AG09319 (cell line): Measurements from ENCODE around the gene FGGY.

ENCODE experiments used
- DNase-seq: peaks from one replicate; pipeline ENCODE4 v3.0.0-alpha.2; 2010; ENCODE audit warnings: low read depth; ENCODE audit errors: extremely low read depth
- TF ChIP-seq, protein P1 (sequence below): IDR thresholded peaks from 2 replicates; pipeline ENCODE4 v1.5.1; 2011; ENCODE audit warnings: low read depth, mild to moderate bottlenecking, inconsistent platforms, low read length, moderate library complexity

Gene FGGY

DNA sequence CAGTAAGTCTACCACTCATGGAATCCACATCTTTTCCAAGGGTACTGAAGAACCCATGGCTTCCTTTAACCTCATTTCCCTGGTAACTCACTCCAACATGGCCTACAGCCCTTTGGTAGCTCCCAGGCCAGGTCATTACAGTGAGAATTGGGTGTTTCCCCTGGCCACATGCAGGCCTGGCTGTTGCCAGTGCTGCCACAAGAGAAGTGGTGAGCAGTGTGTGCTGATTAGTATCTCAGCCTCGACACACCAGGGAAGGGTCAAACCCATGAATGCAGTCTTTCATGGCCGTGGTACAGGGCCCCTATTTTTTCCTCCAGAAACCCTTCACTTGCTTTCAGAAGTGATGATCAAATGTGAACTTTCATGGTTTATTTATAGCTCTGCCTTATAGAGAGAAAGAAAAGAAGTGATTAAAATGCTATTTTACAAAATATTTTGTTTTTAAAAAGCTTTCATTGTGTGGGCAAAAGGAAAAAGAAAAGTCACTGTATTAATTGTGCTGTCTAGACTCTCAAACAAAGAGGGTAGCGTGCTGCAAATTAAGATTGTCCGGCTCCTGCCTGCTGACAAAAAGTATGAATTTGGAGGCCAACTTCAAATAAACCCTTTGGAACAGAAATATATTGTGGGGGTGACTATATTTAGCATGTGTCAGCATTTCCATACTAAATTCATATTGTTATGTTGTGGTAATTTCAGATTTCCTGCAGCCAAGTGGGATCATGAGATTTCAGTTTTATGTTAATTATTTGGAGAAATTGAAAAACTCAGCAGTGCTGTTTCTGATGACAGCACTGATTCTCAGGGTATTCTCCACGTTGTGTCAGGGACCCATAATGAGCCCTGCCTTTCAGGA lies 455.9 kb downstream of the FGGY start:
- TF ChIP-seq, protein P1, sequence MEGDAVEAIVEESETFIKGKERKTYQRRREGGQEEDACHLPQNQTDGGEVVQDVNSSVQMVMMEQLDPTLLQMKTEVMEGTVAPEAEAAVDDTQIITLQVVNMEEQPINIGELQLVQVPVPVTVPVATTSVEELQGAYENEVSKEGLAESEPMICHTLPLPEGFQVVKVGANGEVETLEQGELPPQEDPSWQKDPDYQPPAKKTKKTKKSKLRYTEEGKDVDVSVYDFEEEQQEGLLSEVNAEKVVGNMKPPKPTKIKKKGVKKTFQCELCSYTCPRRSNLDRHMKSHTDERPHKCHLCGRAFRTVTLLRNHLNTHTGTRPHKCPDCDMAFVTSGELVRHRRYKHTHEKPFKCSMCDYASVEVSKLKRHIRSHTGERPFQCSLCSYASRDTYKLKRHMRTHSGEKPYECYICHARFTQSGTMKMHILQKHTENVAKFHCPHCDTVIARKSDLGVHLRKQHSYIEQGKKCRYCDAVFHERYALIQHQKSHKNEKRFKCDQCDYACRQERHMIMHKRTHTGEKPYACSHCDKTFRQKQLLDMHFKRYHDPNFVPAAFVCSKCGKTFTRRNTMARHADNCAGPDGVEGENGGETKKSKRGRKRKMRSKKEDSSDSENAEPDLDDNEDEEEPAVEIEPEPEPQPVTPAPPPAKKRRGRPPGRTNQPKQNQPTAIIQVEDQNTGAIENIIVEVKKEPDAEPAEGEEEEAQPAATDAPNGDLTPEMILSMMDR: no peak
- DNase-seq: no peak

DNA sequence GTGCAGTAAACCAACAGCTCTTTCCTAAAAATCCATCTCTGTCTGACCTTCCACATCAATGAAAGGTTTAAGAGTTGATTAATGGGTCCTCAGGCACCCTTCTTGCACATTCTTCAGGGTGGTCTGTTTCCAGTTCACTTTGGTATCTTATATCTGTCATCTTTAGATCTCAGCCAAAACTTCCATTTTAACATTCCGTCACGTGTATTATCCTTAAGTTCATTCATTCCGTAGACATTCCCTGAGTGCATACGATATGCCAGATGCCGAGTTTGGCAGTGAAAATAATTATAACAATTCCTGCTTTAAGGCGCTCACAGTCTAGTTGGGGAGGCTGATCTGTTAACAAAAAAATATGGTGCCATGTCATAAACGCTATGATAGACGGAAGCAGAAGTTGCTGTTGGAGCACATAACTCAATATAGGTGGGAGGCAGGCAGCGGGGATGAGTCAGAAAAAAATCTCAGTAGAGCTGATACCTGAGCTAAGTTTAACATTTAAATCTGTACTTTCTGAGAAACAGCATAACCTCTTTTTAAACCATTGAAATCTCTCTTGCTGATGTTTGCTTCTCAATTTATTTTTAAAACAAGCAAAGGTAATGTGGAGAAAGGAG lies 458.3 kb downstream of the FGGY start:
- no peak for DNase-seq
- TF ChIP-seq, protein P1: no peak

- no peak for DNase-seq
Observed at GRCh38 chr1:59757197-59757747, 460.4 kb downstream of the FGGY start.

DNA sequence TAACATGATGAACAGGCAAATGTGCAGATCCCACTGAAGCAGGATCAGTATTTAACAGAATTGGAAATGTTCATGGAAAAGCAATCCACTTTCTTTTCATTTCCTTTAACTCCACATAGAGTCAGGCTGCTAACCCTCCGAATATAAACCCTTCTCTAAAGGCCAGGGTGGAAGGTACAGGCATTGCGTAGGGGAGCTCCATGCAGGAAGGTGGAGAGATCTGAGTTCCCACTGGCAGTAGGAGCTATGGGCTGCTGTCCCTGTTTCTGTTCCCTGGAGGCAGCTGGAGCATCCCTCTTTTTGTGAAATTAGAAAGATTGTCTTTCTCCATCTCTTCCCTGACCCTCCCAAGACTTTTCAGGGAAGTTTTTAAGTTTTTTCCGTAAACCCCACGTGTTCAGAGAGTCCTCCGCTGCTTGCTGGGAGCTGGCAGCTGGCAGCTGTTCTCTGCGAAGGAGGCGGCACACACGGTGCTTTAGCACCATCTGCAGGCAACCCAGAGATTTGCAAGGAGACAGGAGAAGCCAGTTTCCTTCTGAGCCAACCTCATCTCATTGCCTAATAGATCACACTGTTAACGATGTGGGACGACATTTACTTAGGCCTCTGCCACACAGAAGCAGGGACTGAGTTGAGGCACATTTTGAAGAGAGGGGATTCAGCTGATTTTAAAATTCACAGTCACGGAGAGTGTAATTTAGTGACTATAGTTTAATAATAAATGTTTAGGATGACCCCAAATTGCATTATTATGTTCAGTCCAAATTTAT lies 462.4 kb downstream of the FGGY start:
- TF ChIP-seq, protein P1: peak; percentile 96
- DNase-seq: peak; percentile 67

More at GRCh38 chr1:59757197-59757747, 460.4 kb downstream of the FGGY start:
- TF ChIP-seq, protein P1: no peak

- TF ChIP-seq, protein P1: no peak
- DNase-seq: no peak
Observed at GRCh38 chr1:59761443-59761842, 464.5 kb downstream of the FGGY start.

DNA sequence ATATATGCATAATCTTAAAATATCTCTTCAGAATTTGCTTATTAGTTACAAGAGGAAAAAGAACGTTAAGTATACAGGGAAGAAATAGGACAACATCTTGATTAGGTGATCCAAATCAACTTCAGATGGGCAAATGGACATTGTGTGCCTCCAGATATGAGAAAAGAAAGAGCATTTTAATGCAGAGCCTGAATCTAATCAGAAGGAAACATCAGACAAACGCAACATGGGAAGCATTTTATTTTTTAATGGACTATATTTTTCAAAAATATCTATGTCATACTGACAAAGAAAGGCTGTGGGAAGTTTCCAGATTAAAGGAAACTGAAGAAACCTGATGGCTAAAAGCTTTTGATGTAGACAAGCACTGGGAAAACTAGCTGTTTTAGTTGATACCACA lies 466.5 kb downstream of the FGGY start:
- DNase-seq: no peak
- TF ChIP-seq, protein P1: no peak
